Measurements from ENCODE around the gene ZNF749.
A peak's percentile ranks its signal among the peaks of the same experiment; 100 is the strongest.

ZNF749 gene

GRCh38 chr19:57435062-57435978 lies at the start of gene ZNF749:
ZNF749 (plus strand) TSS chr19:57435325; CDS start chr19:57435579, 254 bp downstream.
- peak; percentile 100 for DNase-seq

GRCh38 chr19:57389194-57389729 lies 45.9 kb upstream of the ZNF749 start:
- no peak for DNase-seq

- DNase-seq = peak; percentile 100
Measured at GRCh38 chr19:57389730-57390598, 45.2 kb upstream of the ZNF749 start, which contains the start of gene ZNF548. ZNF548 (plus strand) TSS chr19:57389854; CDS start chr19:57390100, 246 bp downstream.

- no peak for DNase-seq
Measured at GRCh38 chr19:57395710-57396109, 39.4 kb upstream of the ZNF749 start.

GRCh38 chr19:57398868-57399267 lies 36.3 kb upstream of the ZNF749 start:
- no peak for DNase-seq

- DNase-seq = no peak
Measured at GRCh38 chr19:57403737-57404563, 31.2 kb upstream of the ZNF749 start.

- peak; percentile 69 for DNase-seq
Measured at GRCh38 chr19:57406516-57407123, 28.5 kb upstream of the ZNF749 start.

- DNase-seq = peak; percentile 91
Measured at GRCh38 chr19:57410877-57411671, 24.1 kb upstream of the ZNF749 start, which contains the start of gene ZNF17. ZNF17 (plus strand) TSS chr19:57411161; CDS start chr19:57413616, 2,455 bp downstream.

- no peak for DNase-seq
Measured at GRCh38 chr19:57419439-57419838, 15.7 kb upstream of the ZNF749 start.

- DNase-seq = no peak
Measured at GRCh38 chr19:57421037-57421436, 14.1 kb upstream of the ZNF749 start.

GRCh38 chr19:57434386-57435061 lies 601 bp upstream of the ZNF749 start:
- DNase-seq = no peak

GRCh38 chr19:57436417-57436816 lies 1.3 kb downstream of the ZNF749 start:
- no peak for DNase-seq

- no peak for DNase-seq
Measured at GRCh38 chr19:57437931-57438330, 2.8 kb downstream of the ZNF749 start.

GRCh38 chr19:57438925-57439324 lies 3.8 kb downstream of the ZNF749 start:
- no peak for DNase-seq

GRCh38 chr19:57441979-57442752 lies 7.0 kb downstream of the ZNF749 start:
- DNase-seq = no peak

- no peak for DNase-seq
Measured at GRCh38 chr19:57443121-57443696, 8.1 kb downstream of the ZNF749 start.

- no peak for DNase-seq
Measured at GRCh38 chr19:57452307-57452706, 17.2 kb downstream of the ZNF749 start.

GRCh38 chr19:57465680-57466381 lies 30.7 kb downstream of the ZNF749 start:
- peak; percentile 39 for DNase-seq

Data from NCI-H1105 (cell line).